GM12878 (cell line): ENCODE data around the gene TRIM45. TPM values are rescaled to one million over a fixed set of nuclear protein-coding genes. Genes with fewer than 3 reads are reported as not detected.

ENCODE experiments used
- ESRRA ChIP-seq: IDR thresholded peaks from 2 replicates; pipeline ENCODE4 v1.6.1; 2012; ENCODE audit warnings: mild to moderate bottlenecking, low read length, improper control_type of control experiment
- GABPA ChIP-seq: IDR thresholded peaks from 2 replicates; pipeline ENCODE4 v1.6.1; 2014; ENCODE audit warnings: antibody characterized with exemption, low read depth, mild to moderate bottlenecking, inconsistent platforms
- MXI1 ChIP-seq: fragments of 150-350 bp; IDR thresholded peaks from 2 replicates; pipeline ENCODE4 v1.6.1; 2011; ENCODE audit warnings: low read depth, mild to moderate bottlenecking, inconsistent platforms, low read length, improper control_type of control experiment
- POU2F2 ChIP-seq: IDR thresholded peaks from 3 replicates; pipeline ENCODE4 v1.6.1; 2011; ENCODE audit warnings: low read depth, mild to moderate bottlenecking, low read length, borderline replicate concordance
- RAD51 ChIP-seq: fragments of 450-650 bp; IDR thresholded peaks from 2 replicates; pipeline ENCODE4 v1.6.1; 2016; ENCODE audit warnings: moderate library complexity, mild to moderate bottlenecking, inconsistent platforms
- ZBED1 ChIP-seq: IDR thresholded peaks from 2 replicates; pipeline ENCODE4 v1.6.1; 2016; ENCODE audit warnings: borderline replicate concordance
- polyA plus RNA-seq, 11 experiments: library from polyadenylated mRNA; depleted of rRNA in 4 of 11; unstranded in 6 of 11; stranded (reverse) in 5 of 11; fragments of >200 nt; fragmentation: Nextera tagmentation in 4 of 11; fragmentation: Illumina TruSeq in 1 of 11; extraction: Ambion mirVana in 4 of 11; extraction: Trizol in 1 of 11; gene quantifications; 1 replicate in 1 of 11; 2 replicates in 10 of 11; pipeline versions ENCODE4 v1.2.1 to v1.2.3, GENCODE V29; 2011 to 2016; ENCODE audit warnings: inconsistent platforms in 2 of 11, missing spikeins in 2 of 11, low read depth in 1 of 11
- total RNA-seq, 4 experiments: library from RNA; depleted of rRNA in 3 of 4; stranded (reverse); fragments of >200 nt in 3 of 4; fragmentation: Illumina TruSeq in 1 of 4; extraction: Trizol in 1 of 4; gene quantifications; 2 replicates each; pipeline versions ENCODE4 v1.2.1 to v1.2.3, GENCODE V29; 2013 to 2021
- TF ChIP-seq, protein P1 (sequence below): fragments of 450-650 bp; IDR thresholded peaks from 2 replicates; pipeline ENCODE4 v1.6.1; 2014; ENCODE audit warnings: mild to moderate bottlenecking
- TF ChIP-seq, protein P2 (sequence below): fragments of 450-650 bp; IDR thresholded peaks from 2 replicates; pipeline ENCODE4 v1.6.1; 2017; ENCODE audit warnings: mild to moderate bottlenecking, moderate library complexity
- TF ChIP-seq, protein P3 (sequence below): fragments of 450-650 bp; IDR thresholded peaks from 2 replicates; pipeline ENCODE4 v1.6.1; 2017; ENCODE audit warnings: mild to moderate bottlenecking, low read depth, inconsistent platforms; ENCODE audit not compliant: poor library complexity, severe bottlenecking
- TF ChIP-seq, protein P4 (sequence below): fragments of 450-650 bp; IDR thresholded peaks from 2 replicates; pipeline ENCODE4 v1.6.1; 2017; ENCODE audit warnings: mild to moderate bottlenecking, moderate library complexity
- TF ChIP-seq, protein P5 (sequence below): fragments of 450-650 bp; IDR thresholded peaks from 2 replicates; pipeline ENCODE4 v1.6.1; 2016; ENCODE audit warnings: mild to moderate bottlenecking

TRIM45 gene
- total and polyA plus RNA-seq, 10 of the 15 experiments (the other 5 are each of a cell fraction or from before 2014, with no cell fraction given) = 0.31 to 0.86 (median 0.46) TPM

DNA sequence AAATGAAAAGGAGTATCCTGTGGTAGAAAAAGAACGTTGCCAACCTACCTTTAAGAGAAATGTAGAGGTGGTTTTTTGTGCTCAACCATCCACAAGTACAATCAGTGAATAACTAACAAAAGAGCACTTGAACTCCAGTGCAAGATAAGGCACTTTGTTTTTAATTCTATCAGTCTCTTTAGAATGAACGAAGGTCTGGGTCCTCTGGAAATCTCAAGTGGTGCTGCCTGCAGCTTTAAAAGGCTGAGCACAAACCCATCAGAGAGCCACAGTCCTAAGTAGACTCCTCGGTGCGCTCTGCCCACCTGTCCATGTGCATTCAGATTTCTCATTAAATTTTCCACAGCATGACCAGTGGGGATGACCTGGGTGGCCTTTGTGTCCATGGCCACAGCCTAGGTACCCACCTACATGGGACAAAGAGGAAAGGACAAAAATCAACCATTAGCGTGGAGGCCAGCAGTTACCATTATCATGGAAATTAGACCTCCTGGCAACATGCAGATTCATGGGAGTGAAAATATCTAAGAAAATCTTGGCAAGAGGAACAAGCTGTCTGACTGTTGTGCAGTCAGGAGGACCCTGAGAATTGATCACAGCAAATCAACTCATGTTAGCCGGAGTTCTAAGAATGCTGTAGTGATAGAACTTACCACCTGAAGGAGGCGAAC lies 9.4 kb downstream of the TRIM45 start (continued):
- TF ChIP-seq, protein P1, sequence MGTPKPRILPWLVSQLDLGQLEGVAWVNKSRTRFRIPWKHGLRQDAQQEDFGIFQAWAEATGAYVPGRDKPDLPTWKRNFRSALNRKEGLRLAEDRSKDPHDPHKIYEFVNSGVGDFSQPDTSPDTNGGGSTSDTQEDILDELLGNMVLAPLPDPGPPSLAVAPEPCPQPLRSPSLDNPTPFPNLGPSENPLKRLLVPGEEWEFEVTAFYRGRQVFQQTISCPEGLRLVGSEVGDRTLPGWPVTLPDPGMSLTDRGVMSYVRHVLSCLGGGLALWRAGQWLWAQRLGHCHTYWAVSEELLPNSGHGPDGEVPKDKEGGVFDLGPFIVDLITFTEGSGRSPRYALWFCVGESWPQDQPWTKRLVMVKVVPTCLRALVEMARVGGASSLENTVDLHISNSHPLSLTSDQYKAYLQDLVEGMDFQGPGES = no peak
- TF ChIP-seq ZBED1 (no peak), GABPA (no peak), MXI1 (no peak), ESRRA (no peak), RAD51 (no peak), POU2F2 (no peak)
- TF ChIP-seq, protein P2, sequence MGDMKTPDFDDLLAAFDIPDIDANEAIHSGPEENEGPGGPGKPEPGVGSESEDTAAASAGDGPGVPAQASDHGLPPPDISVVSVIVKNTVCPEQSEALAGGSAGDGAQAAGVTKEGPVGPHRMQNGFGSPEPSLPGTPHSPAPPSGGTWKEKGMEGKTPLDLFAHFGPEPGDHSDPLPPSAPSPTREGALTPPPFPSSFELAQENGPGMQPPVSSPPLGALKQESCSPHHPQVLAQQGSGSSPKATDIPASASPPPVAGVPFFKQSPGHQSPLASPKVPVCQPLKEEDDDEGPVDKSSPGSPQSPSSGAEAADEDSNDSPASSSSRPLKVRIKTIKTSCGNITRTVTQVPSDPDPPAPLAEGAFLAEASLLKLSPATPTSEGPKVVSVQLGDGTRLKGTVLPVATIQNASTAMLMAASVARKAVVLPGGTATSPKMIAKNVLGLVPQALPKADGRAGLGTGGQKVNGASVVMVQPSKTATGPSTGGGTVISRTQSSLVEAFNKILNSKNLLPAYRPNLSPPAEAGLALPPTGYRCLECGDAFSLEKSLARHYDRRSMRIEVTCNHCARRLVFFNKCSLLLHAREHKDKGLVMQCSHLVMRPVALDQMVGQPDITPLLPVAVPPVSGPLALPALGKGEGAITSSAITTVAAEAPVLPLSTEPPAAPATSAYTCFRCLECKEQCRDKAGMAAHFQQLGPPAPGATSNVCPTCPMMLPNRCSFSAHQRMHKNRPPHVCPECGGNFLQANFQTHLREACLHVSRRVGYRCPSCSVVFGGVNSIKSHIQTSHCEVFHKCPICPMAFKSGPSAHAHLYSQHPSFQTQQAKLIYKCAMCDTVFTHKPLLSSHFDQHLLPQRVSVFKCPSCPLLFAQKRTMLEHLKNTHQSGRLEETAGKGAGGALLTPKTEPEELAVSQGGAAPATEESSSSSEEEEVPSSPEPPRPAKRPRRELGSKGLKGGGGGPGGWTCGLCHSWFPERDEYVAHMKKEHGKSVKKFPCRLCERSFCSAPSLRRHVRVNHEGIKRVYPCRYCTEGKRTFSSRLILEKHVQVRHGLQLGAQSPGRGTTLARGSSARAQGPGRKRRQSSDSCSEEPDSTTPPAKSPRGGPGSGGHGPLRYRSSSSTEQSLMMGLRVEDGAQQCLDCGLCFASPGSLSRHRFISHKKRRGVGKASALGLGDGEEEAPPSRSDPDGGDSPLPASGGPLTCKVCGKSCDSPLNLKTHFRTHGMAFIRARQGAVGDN = no peak
- TF ChIP-seq, protein P3, sequence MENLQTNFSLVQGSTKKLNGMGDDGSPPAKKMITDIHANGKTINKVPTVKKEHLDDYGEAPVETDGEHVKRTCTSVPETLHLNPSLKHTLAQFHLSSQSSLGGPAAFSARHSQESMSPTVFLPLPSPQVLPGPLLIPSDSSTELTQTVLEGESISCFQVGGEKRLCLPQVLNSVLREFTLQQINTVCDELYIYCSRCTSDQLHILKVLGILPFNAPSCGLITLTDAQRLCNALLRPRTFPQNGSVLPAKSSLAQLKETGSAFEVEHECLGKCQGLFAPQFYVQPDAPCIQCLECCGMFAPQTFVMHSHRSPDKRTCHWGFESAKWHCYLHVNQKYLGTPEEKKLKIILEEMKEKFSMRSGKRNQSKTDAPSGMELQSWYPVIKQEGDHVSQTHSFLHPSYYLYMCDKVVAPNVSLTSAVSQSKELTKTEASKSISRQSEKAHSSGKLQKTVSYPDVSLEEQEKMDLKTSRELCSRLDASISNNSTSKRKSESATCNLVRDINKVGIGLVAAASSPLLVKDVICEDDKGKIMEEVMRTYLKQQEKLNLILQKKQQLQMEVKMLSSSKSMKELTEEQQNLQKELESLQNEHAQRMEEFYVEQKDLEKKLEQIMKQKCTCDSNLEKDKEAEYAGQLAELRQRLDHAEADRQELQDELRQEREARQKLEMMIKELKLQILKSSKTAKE = no peak
- TF ChIP-seq, protein P4, sequence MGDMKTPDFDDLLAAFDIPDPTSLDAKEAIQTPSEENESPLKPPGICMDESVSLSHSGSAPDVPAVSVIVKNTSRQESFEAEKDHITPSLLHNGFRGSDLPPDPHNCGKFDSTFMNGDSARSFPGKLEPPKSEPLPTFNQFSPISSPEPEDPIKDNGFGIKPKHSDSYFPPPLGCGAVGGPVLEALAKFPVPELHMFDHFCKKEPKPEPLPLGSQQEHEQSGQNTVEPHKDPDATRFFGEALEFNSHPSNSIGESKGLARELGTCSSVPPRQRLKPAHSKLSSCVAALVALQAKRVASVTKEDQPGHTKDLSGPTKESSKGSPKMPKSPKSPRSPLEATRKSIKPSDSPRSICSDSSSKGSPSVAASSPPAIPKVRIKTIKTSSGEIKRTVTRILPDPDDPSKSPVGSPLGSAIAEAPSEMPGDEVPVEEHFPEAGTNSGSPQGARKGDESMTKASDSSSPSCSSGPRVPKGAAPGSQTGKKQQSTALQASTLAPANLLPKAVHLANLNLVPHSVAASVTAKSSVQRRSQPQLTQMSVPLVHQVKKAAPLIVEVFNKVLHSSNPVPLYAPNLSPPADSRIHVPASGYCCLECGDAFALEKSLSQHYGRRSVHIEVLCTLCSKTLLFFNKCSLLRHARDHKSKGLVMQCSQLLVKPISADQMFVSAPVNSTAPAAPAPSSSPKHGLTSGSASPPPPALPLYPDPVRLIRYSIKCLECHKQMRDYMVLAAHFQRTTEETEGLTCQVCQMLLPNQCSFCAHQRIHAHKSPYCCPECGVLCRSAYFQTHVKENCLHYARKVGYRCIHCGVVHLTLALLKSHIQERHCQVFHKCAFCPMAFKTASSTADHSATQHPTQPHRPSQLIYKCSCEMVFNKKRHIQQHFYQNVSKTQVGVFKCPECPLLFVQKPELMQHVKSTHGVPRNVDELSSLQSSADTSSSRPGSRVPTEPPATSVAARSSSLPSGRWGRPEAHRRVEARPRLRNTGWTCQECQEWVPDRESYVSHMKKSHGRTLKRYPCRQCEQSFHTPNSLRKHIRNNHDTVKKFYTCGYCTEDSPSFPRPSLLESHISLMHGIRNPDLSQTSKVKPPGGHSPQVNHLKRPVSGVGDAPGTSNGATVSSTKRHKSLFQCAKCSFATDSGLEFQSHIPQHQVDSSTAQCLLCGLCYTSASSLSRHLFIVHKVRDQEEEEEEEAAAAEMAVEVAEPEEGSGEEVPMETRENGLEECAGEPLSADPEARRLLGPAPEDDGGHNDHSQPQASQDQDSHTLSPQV = no peak
- TF ChIP-seq, protein P5, sequence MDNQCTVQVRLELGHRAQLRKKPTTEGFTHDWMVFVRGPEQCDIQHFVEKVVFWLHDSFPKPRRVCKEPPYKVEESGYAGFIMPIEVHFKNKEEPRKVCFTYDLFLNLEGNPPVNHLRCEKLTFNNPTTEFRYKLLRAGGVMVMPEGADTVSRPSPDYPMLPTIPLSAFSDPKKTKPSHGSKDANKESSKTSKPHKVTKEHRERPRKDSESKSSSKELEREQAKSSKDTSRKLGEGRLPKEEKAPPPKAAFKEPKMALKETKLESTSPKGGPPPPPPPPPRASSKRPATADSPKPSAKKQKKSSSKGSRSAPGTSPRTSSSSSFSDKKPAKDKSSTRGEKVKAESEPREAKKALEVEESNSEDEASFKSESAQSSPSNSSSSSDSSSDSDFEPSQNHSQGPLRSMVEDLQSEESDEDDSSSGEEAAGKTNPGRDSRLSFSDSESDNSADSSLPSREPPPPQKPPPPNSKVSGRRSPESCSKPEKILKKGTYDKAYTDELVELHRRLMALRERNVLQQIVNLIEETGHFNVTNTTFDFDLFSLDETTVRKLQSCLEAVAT = no peak
